H1 (cell line): ENCODE results near the gene ATP6V1B1. TPM values are rescaled to one million over a fixed set of nuclear protein-coding genes. Genes with fewer than 3 reads are reported as not detected.
A peak's percentile ranks its signal among the peaks of the same experiment; 100 is the strongest.

Experiments
- CTCF ChIA-PET: fragments of 300-600 bp; sonication (Branson Sonifier 250); formaldehyde crosslinking; loops from one replicate; lab custom pipeline; 2021; ENCODE audit not compliant: partially characterized antibody; lab: Charles Lee
- POLR2A ChIA-PET: fragments of 300-600 bp; sonication (Branson Sonifier 250); formaldehyde crosslinking; loops from one replicate; lab custom pipeline; 2021; ENCODE audit warnings: inconsistent platforms; ENCODE audit not compliant: partially characterized antibody; lab: Charles Lee
- DNase-seq, 2 experiments: peaks; one replicate each; pipeline versions ENCODE4 v3.0.0 to v3.0.0-alpha.2; 2010 to 2022; ENCODE audit warnings: low spot score in 2 of 2, low read depth in 1 of 2, mixed read lengths in 1 of 2
- FAIRE-seq: peaks from 2 replicates; lab custom pipeline; 2011; peaks lifted over from hg19 to GRCh38; lab: Jason Lieb, UNC
- H2AFZ ChIP-seq: 2 replicates; pipeline ENCODE4 v1.8.1; 2012; ENCODE audit warnings: low read length, inconsistent platforms
- H2AK5ac ChIP-seq: 2 replicates; pipeline ENCODE4 v1.6.1; 2013; ENCODE audit warnings: low read depth, low read length
- H2BK120ac ChIP-seq: replicated peaks from 2 replicates; pipeline ENCODE3; 2013; ENCODE audit warnings: low read depth, low read length, inconsistent platforms
- H2BK12ac ChIP-seq: 2 replicates; pipeline ENCODE4 v1.6.1; 2013; ENCODE audit warnings: low read depth, low read length
- H2BK15ac ChIP-seq: 2 replicates; pipeline ENCODE4 v1.6.1; 2013; ENCODE audit warnings: low read length
- H2BK20ac ChIP-seq: 2 replicates; pipeline ENCODE4 v1.6.1; 2013; ENCODE audit warnings: low read length
- H2BK5ac ChIP-seq: 2 replicates; pipeline ENCODE4 v1.6.1; 2013; ENCODE audit warnings: low read depth, low read length
- H3K14ac ChIP-seq: 2 replicates; pipeline ENCODE4 v1.6.1; 2013; ENCODE audit warnings: inconsistent platforms; ENCODE audit not compliant: insufficient read length
- H3K18ac ChIP-seq: 2 replicates; pipeline ENCODE4 v1.6.1; 2013; ENCODE audit warnings: low read length; ENCODE audit errors: extremely low read depth
- H3K23ac ChIP-seq: 2 replicates; pipeline ENCODE4 v1.6.1; 2013; ENCODE audit warnings: inconsistent platforms; ENCODE audit not compliant: insufficient read length
- H3K23me2 ChIP-seq: 2 replicates; pipeline ENCODE4 v1.6.1; 2013; ENCODE audit warnings: low read depth, low read length
- H3K27ac ChIP-seq: 2 replicates; pipeline ENCODE4 v1.6.1; 2011; ENCODE audit warnings: low read depth, low read length, inconsistent platforms
- H3K27me3 ChIP-seq, 4 experiments: replicated peaks in 1 of 4; 1 replicate in 1 of 4; 2 replicates in 3 of 4; pipeline versions ENCODE4 v1.6.1 to v1.8.1; 2011 to 2013; ENCODE audit warnings: low read length in 3 of 4, mild to moderate bottlenecking in 3 of 4, inconsistent platforms in 2 of 4, mixed read lengths in 2 of 4, moderate library complexity in 1 of 4; ENCODE audit not compliant: control insufficient read depth in 3 of 4, insufficient read depth in 3 of 4; ENCODE audit errors: extremely low read depth in 1 of 4
- H3K36me3 ChIP-seq, 4 experiments: 2 replicates each; pipeline versions ENCODE4 v1.6.1 to v1.8.1; 2011 to 2013; ENCODE audit warnings: mild to moderate bottlenecking in 4 of 4, low read length in 3 of 4, moderate library complexity in 2 of 4, control low read depth in 1 of 4, inconsistent platforms in 1 of 4; ENCODE audit not compliant: insufficient read depth in 4 of 4, control insufficient read depth in 2 of 4
- H3K4ac ChIP-seq: replicated peaks from 2 replicates; pipeline ENCODE3; 2013; ENCODE audit warnings: low read length, low read depth, mixed read lengths, inconsistent platforms; ENCODE audit not compliant: insufficient read length
- H3K4me1 ChIP-seq, 4 experiments: replicated peaks in 1 of 4; 1 replicate in 1 of 4; 2 replicates in 3 of 4; pipeline versions ENCODE4 v1.6.1 to v1.8.1; 2011 to 2013; ENCODE audit warnings: low read length in 3 of 4, inconsistent platforms in 2 of 4, mixed read lengths in 1 of 4; ENCODE audit not compliant: insufficient read depth in 4 of 4, control insufficient read depth in 3 of 4
- H3K4me2 ChIP-seq, 2 experiments: 2 replicates each; pipeline versions ENCODE4 v1.6.1 to v1.8.1; 2011 to 2013; ENCODE audit warnings: low read depth in 2 of 2, low read length in 2 of 2, control low read depth in 1 of 2, inconsistent platforms in 1 of 2, mild to moderate bottlenecking in 1 of 2; ENCODE audit not compliant: insufficient read depth in 1 of 2
- H3K4me3 ChIP-seq, 4 experiments: fragments of 200-600, 300-600 bp in 1 of 4; sonication (generic), shearing (Covaris generic), sonication (Bioruptor Twin) in 1 of 4; 2 replicates each; pipeline versions ENCODE4 v1.5.1 to v1.8.1; 2011 to 2016; ENCODE audit warnings: low read length in 4 of 4, low read depth in 3 of 4, control low read depth in 2 of 4, inconsistent platforms in 2 of 4, mild to moderate bottlenecking in 2 of 4, mixed read lengths in 1 of 4, moderate library complexity in 1 of 4; ENCODE audit not compliant: insufficient read depth in 2 of 4; ENCODE audit errors: extremely low read depth in 1 of 4
- H3K56ac ChIP-seq: replicated peaks from 2 replicates; pipeline ENCODE3; 2013; ENCODE audit warnings: low read depth, mild to moderate bottlenecking, mixed read lengths, low read length, inconsistent platforms; ENCODE audit not compliant: insufficient read length
- H3K79me1 ChIP-seq: 2 replicates; pipeline ENCODE4 v1.6.1; 2013; ENCODE audit warnings: low read depth, low read length, control low read depth
- H3K79me2 ChIP-seq, 2 experiments: 2 replicates each; pipeline versions ENCODE4 v1.6.1 to v1.8.1; 2012 to 2013; ENCODE audit warnings: low read length in 2 of 2, mild to moderate bottlenecking in 2 of 2, inconsistent platforms in 1 of 2; ENCODE audit not compliant: insufficient read depth in 2 of 2, control insufficient read depth in 1 of 2
- H3K9ac ChIP-seq, 4 experiments: replicated peaks in 1 of 4; 1 replicate in 1 of 4; 2 replicates in 3 of 4; pipeline versions ENCODE4 v1.6.1 to v1.8.1; 2011 to 2013; ENCODE audit warnings: low read depth in 3 of 4, low read length in 3 of 4, control low read depth in 2 of 4, mild to moderate bottlenecking in 2 of 4, moderate library complexity in 2 of 4, inconsistent platforms in 1 of 4; ENCODE audit errors: extremely low read depth in 1 of 4
- H3K9me3 ChIP-seq, 2 experiments: 2 replicates each; pipeline versions ENCODE4 v1.6.1 to v1.8.1; 2012 to 2013; ENCODE audit warnings: mild to moderate bottlenecking in 2 of 2, moderate library complexity in 2 of 2, control low read depth in 1 of 2, inconsistent platforms in 1 of 2, low read depth in 1 of 2, low read length in 1 of 2, mixed read lengths in 1 of 2; ENCODE audit not compliant: insufficient read depth in 2 of 2
- H4K20me1 ChIP-seq, 2 experiments: replicated peaks in 1 of 2; 2 replicates each; pipeline versions ENCODE3 to v1.8.1; 2011 to 2013; ENCODE audit warnings: inconsistent platforms in 2 of 2, low read length in 2 of 2, mild to moderate bottlenecking in 1 of 2; ENCODE audit not compliant: insufficient read depth in 2 of 2, control insufficient read depth in 1 of 2
- H4K5ac ChIP-seq: 2 replicates; pipeline ENCODE4 v1.6.1; 2013; ENCODE audit warnings: low read length, low read depth, mixed read lengths, inconsistent platforms; ENCODE audit not compliant: insufficient read length
- H4K8ac ChIP-seq: 2 replicates; pipeline ENCODE4 v1.8.0; 2013; ENCODE audit warnings: mild to moderate bottlenecking, moderate library complexity, low read length, inconsistent platforms; ENCODE audit not compliant: insufficient read depth; ENCODE audit errors: extremely low read depth
- H4K91ac ChIP-seq: replicated peaks from 2 replicates; pipeline ENCODE3; 2013; ENCODE audit warnings: low read length, mixed read lengths, inconsistent platforms; ENCODE audit not compliant: insufficient read length
- CBX5 ChIP-seq: fragments of 300-800, 300-1000 bp; sonication (generic); IDR thresholded peaks from 2 replicates; pipeline ENCODE4 v1.7.1; 2016; ENCODE audit warnings: antibody characterized with exemption, low read length, low read depth
- FOSL1 ChIP-seq: IDR thresholded peaks from 2 replicates; pipeline ENCODE4 v1.6.1; 2011; ENCODE audit warnings: mild to moderate bottlenecking, low read depth, low read length, moderate library complexity; ENCODE audit not compliant: insufficient read depth
- KDM4A ChIP-seq: IDR thresholded peaks from one replicate; pipeline ENCODE4 v1.7.1; 2012; ENCODE audit warnings: low read depth, mild to moderate bottlenecking, moderate library complexity, low read length, inconsistent platforms; ENCODE audit not compliant: severe bottlenecking
- RAD21 ChIP-seq, 2 experiments: IDR thresholded peaks in 1 of 2; conservative IDR thresholded peaks in 1 of 2; 2 replicates each; pipeline ENCODE4 v1.6.1; 2011; ENCODE audit warnings: low read depth in 2 of 2, low read length in 2 of 2, improper control_type of control experiment in 1 of 2, inconsistent platforms in 1 of 2, mild to moderate bottlenecking in 1 of 2, moderate library complexity in 1 of 2
- WGBS, 2 experiments: shearing (Covaris generic) in 1 of 2; methylation state at CpG; one replicate each; pipeline versions ENCODE4 v1.1.6 to v1.1.7; 2013 to 2015; ENCODE audit warnings: low lambda C conversion rate in 2 of 2, mixed read lengths in 2 of 2, inconsistent platforms in 1 of 2, low coverage in 1 of 2, missing lambda C conversion rate in 1 of 2; ENCODE audit not compliant: insufficient replicate concordance in 2 of 2, insufficient coverage in 1 of 2, insufficient read length in 1 of 2; ENCODE audit errors: extremely low coverage in 1 of 2, missing lambda C conversion rate in 1 of 2; 5-methylcytosine and 5-hydroxymethylcytosine counted together
- polyA plus RNA-seq, 7 experiments: library from polyadenylated mRNA; depleted of rRNA in 3 of 7; stranded (reverse) in 5 of 7; unstranded in 2 of 7; fragments of >200 nt in 5 of 7; fragments of 200-250 nt in 2 of 7; gene quantifications; 1 replicate in 5 of 7; 2 replicates in 1 of 7; 4 replicates in 1 of 7; pipeline versions ENCODE4 v1.2.1 to v1.2.3, GENCODE V29; 2011 to 2013; ENCODE audit warnings: missing spikeins in 2 of 7, mixed read lengths in 2 of 7
- total RNA-seq: library from RNA; stranded (reverse); fragmentation: NEBNext Ultra II Directional; extraction: Animal tissue kit (Norgen Biotek cat#: 25700); gene quantifications from 2 replicates; pipeline ENCODE4 v1.2.1, GENCODE V29; 2021
- TF ChIP-seq, protein P1 (sequence below): IDR thresholded peaks from 2 replicates; pipeline ENCODE4 v1.6.1; 2012; ENCODE audit warnings: inconsistent platforms
- TF ChIP-seq, protein P2 (sequence below), 3 experiments: IDR thresholded peaks; 1 replicate in 2 of 3; 2 replicates in 1 of 3; pipeline versions ENCODE4 v1.5.1 to v1.6.1; 2011; ENCODE audit warnings: low read length in 3 of 3, mild to moderate bottlenecking in 3 of 3, inconsistent platforms in 2 of 3, low read depth in 1 of 3, moderate library complexity in 1 of 3; ENCODE audit not compliant: insufficient read depth in 1 of 3; ENCODE audit errors: control extremely low read depth in 1 of 3

The ATP6V1B1 gene
- total and polyA plus RNA-seq, 2 of the 8 experiments (the other 6 are each of a cell fraction or from before 2014, with no cell fraction given) = not detected

DNA sequence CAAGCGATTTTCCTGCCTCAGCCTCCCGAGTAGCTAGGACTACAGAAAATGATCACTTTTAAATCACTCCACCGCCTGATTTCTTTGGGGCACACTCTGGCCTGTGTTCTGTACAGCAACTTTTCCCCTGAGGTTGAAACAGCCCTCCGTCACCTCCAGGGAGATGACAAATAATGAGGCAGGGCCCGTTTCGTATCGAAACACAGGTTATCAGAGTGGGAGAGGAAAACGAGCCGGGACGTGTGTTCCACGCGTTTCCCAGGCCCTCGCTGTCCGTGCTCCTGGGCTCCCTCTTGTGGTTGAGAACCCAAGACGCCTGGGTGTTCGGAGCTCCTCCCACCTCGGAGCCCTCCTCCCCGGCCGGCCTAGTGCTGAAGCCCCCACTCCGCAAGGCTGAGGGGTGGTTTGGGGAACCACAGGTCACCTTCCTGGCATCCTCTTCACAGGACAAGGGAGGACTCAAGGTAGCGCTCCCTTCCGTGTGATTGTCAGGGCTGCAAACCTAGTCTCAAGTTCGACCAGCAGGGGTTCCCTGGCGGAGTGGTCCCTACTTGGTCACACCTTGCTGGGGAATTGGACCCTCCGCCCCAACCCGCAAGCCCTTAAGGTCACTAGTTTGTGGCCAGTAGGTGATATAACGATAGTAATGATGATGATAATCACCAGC lies 12.8 kb downstream of the ATP6V1B1 start:
- no peak overlapping the region for H4K91ac ChIP-seq
- H2BK15ac ChIP-seq = no peak overlapping the region
- no peak overlapping the region for H2AK5ac ChIP-seq
- H2BK12ac ChIP-seq = no peak overlapping the region
- no peaks in the 10 kb centered on the region for H3K9me3 ChIP-seq
- no peak overlapping the region for H3K18ac ChIP-seq
- no peak for FAIRE-seq
- H3K27ac ChIP-seq = no peak overlapping the region
- no peaks in the 10 kb centered on the region for H3K79me2 ChIP-seq
- POLR2A ChIA-PET = interaction anchor here (0.9 kb wide), 2 partner anchors 9 to 78 kb away, joined by 3 to 8 read pairs; no protein-coding TSS in a partner anchor
- H2BK5ac ChIP-seq = no peak overlapping the region
- peaks cover 11 to 29% (median 26%) of the 10 kb centered on the region in 4 experiments for H3K27me3 ChIP-seq
- H3K4me1 ChIP-seq = peaks cover 1 to 6% (median 3%) of the 10 kb centered on the region in 4 experiments
- H2BK20ac ChIP-seq = no peak overlapping the region
- DNase-seq = peak in 1 of 2 experiments; percentile 92
- WGBS, 2 experiments = 16% methylated on average over 27 of the region's 27 CpGs; no CpG with 5 or more reads in 1 of the 2 experiments
- peak overlapping the region; percentile 87; the same call in 1 of the 2 replicates for H2AFZ ChIP-seq
- no peak overlapping the region for H3K23ac ChIP-seq
- H3K4me3 ChIP-seq = peak overlapping the region in 3 of 4 experiments; percentile 25 to 46 (median 38); a peak in 5 of 8 replicates
- no peaks in the 10 kb centered on the region for H3K36me3 ChIP-seq
- no peaks in the 10 kb centered on the region for H3K79me1 ChIP-seq
- H2BK120ac ChIP-seq = no peak overlapping the region
- H3K9ac ChIP-seq = no peak overlapping the region
- H3K14ac ChIP-seq = no peak overlapping the region
- no peak overlapping the region for H4K5ac ChIP-seq
- no peak overlapping the region for H3K56ac ChIP-seq
- H3K23me2 ChIP-seq = no peaks in the 10 kb centered on the region; the same call in 1 of the 2 replicates
- CTCF ChIA-PET = interaction anchor here (0.6 to 22.0 kb wide), 40 partner anchors 10 to 1051 kb away, joined by 3 to 513 read pairs (median 5); partner anchors contain the start of genes ANKRD53, ATP6V1B1 and FIGLA
- H3K4me2 ChIP-seq = peak overlapping the region; percentile 26 to 78
- H4K20me1 ChIP-seq = peaks cover 0 to 2% of the 10 kb centered on the region in 2 experiments
- no peak for TF ChIP-seq FOSL1
- TF ChIP-seq CBX5 = no peak
- peak; percentile 59 for TF ChIP-seq KDM4A
- TF ChIP-seq, protein P1, sequence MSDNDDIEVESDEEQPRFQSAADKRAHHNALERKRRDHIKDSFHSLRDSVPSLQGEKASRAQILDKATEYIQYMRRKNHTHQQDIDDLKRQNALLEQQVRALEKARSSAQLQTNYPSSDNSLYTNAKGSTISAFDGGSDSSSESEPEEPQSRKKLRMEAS = peak; percentile 53
- TF ChIP-seq, protein P2, sequence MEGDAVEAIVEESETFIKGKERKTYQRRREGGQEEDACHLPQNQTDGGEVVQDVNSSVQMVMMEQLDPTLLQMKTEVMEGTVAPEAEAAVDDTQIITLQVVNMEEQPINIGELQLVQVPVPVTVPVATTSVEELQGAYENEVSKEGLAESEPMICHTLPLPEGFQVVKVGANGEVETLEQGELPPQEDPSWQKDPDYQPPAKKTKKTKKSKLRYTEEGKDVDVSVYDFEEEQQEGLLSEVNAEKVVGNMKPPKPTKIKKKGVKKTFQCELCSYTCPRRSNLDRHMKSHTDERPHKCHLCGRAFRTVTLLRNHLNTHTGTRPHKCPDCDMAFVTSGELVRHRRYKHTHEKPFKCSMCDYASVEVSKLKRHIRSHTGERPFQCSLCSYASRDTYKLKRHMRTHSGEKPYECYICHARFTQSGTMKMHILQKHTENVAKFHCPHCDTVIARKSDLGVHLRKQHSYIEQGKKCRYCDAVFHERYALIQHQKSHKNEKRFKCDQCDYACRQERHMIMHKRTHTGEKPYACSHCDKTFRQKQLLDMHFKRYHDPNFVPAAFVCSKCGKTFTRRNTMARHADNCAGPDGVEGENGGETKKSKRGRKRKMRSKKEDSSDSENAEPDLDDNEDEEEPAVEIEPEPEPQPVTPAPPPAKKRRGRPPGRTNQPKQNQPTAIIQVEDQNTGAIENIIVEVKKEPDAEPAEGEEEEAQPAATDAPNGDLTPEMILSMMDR (IDR thresholded peaks at IDR 0.05; ENCODE audit: control extremely low read depth in 1 of 3, insufficient read depth in 1 of 3, low read depth in 1 of 3, low read length in 3 of 3) = peak; percentile 81 to 88 (median 86)
- TF ChIP-seq RAD21 (IDR thresholded peaks at IDR 0.05 in 1 of 2, conservative IDR thresholded peaks at IDR 0.05 in 1 of 2; ENCODE audit: low read depth in 2 of 2, low read length in 2 of 2) = peak; percentile 45 to 47; a peak in 3 of 4 replicates
- H3K4ac ChIP-seq = no peak overlapping the region
- H4K8ac ChIP-seq = no peak overlapping the region; the same call in 1 of the 2 replicates
